SK-N-SH treated with all-trans-retinoic acid at 6 μM for 48 hours (cell line): ENCODE data around the gene SLC6A6.

ENCODE experiments used
- ARNTL ChIP-seq: fragments of 450-650 bp; formaldehyde crosslinking; IDR thresholded peaks from 2 replicates; pipeline ENCODE4 v1.5.0; 2020; ENCODE audit warnings: low read depth, mild to moderate bottlenecking, moderate library complexity, borderline replicate concordance
- ESRRG ChIP-seq: fragments of 250-450 bp; sonication (Bioruptor Pico); IDR thresholded peaks from 2 replicates; pipeline ENCODE4 v1.6.1; 2021; ENCODE audit warnings: mild to moderate bottlenecking
- OSR1 ChIP-seq: fragments of 250-450 bp; sonication (Bioruptor Pico); IDR thresholded peaks from 2 replicates; pipeline ENCODE4 v1.8.0; 2022; ENCODE audit warnings: moderate library complexity, mild to moderate bottlenecking, inconsistent platforms
- PATZ1 ChIP-seq: fragments of 250-450 bp; sonication (Bioruptor Pico); IDR thresholded peaks from 2 replicates; pipeline ENCODE4 v1.8.0; 2020; ENCODE audit warnings: mild to moderate bottlenecking, moderate library complexity, borderline replicate concordance
- RARB ChIP-seq: fragments of 250-450 bp; sonication (Bioruptor Pico); IDR thresholded peaks from 2 replicates; pipeline ENCODE4 v1.8.0; 2021; ENCODE audit warnings: mild to moderate bottlenecking, moderate library complexity
- SNAI2 ChIP-seq: fragments of 250-450 bp; sonication (Bioruptor Pico); IDR thresholded peaks from 2 replicates; pipeline ENCODE4 v1.5.0; 2020; ENCODE audit warnings: mild to moderate bottlenecking, moderate library complexity
- ZFP3 ChIP-seq: fragments of 250-450 bp; sonication (Bioruptor Pico); IDR thresholded peaks from 2 replicates; pipeline ENCODE4 v1.5.0; 2020; ENCODE audit warnings: mild to moderate bottlenecking, moderate library complexity
- ZFP30 ChIP-seq: fragments of 450-650 bp; formaldehyde crosslinking; IDR thresholded peaks from 2 replicates; pipeline ENCODE4 v1.5.0; 2022; ENCODE audit warnings: mild to moderate bottlenecking, moderate library complexity
- ZNF8 ChIP-seq: fragments of 450-650 bp; formaldehyde crosslinking; IDR thresholded peaks from 2 replicates; pipeline ENCODE4 v1.5.0; 2020; ENCODE audit warnings: mild to moderate bottlenecking, moderate library complexity
- TF ChIP-seq, protein P1 (sequence below): fragments of 250-450 bp; sonication (Bioruptor Pico); IDR thresholded peaks from 2 replicates; pipeline ENCODE4 v1.5.1; 2020; ENCODE audit warnings: low read depth, mild to moderate bottlenecking, moderate library complexity

- TF ChIP-seq PATZ1 (CRISPR knock-in tag) (no peak), ESRRG (CRISPR knock-in tag) (no peak), SNAI2 (CRISPR knock-in tag) (no peak), ARNTL (CRISPR knock-in tag) (no peak), ZFP30 (no peak), OSR1 (CRISPR knock-in tag) (no peak), ZFP3 (CRISPR knock-in tag) (no peak), RARB (no peak), ZNF8 (CRISPR knock-in tag) (no peak)
- TF ChIP-seq, protein P1, sequence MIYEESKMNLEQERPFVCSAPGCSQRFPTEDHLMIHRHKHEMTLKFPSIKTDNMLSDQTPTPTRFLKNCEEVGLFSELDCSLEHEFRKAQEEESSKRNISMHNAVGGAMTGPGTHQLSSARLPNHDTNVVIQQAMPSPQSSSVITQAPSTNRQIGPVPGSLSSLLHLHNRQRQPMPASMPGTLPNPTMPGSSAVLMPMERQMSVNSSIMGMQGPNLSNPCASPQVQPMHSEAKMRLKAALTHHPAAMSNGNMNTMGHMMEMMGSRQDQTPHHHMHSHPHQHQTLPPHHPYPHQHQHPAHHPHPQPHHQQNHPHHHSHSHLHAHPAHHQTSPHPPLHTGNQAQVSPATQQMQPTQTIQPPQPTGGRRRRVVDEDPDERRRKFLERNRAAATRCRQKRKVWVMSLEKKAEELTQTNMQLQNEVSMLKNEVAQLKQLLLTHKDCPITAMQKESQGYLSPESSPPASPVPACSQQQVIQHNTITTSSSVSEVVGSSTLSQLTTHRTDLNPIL (CRISPR knock-in tag) = no peak
Measured at GRCh38 chr3:14423197-14423743, 20.9 kb downstream of the SLC6A6 start.
